ENCODE measurements around the gene ANKRD6.

ANKRD6 gene

DNA sequence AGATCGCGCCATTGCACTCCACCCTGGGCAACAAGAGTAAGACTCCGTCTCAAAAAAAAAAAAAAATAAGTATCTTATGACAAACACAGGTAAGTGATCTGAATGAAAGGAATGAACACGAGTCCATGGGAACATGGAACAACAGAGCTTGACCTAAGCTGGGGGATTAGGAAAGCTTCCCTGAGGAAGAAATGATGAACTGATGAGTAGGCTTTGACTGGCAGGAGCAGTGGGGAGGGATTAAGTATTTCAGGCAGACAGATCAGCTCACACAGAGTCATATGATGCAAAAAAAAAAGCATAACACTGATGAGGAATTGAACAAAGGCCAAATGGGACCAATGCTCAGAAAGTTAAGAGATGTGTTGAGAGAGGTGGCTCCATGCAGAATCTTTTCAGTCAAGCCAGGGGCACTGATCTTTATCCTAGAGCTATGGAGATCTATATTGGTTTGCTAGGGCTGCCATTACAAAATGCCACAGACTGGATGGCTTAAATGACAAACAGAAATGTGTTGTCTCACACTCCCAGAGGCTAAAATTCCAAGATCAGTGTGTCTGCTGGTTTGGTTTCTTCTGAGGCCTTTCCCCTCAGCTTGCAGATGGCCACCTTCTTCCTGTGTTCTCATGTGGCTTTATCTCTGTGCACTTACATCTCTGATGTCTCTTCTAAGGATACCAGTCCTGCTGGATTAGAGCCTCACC is 85.6 kb downstream of the ANKRD6 start:
- no peak for DNase-seq

DNA sequence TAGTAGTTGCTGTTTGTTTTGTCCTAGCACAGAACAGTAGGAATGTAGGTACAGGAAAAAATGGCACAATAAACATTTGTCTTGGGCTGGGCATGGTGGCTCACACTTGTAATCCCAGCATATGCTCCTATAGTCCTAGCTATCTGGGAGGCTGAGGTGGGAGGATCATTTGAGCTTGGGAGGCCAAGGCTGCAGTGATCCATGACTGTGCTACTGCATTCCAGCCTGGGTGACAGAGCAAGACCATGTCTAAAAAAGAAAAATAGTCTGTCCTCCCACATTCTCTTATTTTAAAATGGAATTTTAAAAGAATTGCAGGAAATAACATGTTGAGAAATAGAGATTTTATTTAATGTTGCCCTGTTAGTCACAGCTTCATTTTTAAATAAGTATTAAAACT is 87.8 kb downstream of the ANKRD6 start:
- no peak for DNase-seq

DNA sequence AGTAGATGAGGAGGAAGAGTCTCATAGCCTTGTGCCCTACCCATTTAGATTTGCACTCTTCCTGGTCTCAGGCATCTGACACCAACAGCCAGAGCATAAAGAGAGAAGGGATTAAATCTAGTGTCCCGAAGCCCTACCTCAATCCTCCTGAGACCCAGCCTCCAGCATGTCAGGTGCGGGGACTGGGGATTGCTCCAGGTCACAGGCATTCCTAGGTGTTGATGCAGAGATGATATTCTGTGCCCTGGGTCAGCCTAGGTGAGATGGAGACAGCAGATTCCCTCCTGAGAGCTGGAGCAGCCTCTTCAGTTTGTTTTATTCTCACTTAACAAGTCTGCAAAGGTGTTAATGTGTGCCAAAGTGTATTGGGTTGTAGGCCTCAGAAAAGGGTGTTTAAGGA is 89.8 kb downstream of the ANKRD6 start:
- DNase-seq = no peak

DNA sequence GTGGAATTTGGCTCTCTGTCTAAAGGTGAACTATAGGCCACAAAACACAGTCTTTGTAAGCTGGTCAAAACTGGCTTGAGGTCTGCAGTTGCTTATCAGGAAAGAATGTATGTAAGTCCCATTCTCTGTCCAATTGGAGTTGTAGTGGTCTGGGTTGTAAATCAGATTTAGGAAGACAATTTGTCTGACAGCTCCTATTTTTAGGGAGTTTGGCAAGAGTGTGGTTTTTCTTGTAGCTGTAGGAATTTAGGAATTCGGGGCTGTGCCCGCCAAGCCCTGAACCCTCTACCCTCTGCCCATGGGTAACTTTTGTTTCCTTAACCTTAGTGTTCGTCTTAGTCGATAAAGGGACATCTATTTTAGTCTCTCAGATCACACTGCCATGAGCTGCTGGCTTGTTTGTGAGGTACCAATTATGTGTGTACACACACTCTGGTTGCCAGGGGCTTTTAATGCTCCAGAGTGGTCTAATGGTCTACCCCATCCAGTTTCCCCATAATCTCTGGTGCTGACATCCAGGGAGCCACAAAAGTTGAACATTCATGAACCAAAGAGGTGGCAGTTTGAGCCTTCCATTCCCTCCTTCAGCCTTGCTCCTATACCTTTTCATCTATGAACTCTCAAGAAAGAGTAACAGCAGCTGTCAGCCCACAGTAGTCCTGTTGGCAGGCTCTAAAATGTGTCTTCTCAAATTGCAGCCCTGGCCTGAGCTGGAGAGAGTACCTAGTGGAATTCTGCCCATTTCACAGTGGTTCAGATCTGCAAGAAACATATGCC is 93.0 kb downstream of the ANKRD6 start:
- no peak for DNase-seq

DNA sequence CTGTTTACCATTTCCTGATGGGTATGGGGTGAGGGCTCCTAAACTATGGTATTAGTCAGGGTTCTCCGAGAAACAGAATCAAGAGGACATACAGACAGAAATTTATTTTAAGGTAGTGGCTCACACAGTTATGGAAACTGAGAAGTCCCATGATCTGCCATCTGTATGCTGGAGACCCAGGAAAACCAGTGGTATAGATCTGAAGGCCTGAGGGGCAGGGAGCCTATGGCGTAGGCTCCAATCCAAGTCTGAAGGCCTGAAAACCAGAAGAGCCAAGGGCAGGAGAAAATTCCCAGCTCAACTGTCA is 93.6 kb downstream of the ANKRD6 start:
- DNase-seq = no peak

DNA sequence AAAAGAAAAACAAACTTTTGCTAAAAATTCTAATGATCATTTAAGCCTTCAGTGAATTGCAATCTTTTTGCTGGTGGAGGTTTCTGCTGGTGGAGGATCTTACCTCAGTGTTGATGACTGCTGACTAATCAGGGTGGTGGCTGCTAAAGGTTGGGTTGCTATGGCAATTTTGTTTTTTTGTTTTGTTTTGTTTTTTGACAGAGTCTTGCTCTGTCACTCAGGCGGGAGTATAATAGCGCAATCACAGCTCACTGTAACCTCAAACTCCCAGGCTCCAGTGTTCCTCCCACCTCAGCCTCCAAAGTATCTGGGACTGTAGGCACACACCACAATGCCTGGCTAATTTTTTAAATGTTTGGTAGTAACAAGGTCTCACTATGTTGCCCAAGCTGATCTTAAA is 94.7 kb downstream of the ANKRD6 start:
- no peak for DNase-seq

DNA sequence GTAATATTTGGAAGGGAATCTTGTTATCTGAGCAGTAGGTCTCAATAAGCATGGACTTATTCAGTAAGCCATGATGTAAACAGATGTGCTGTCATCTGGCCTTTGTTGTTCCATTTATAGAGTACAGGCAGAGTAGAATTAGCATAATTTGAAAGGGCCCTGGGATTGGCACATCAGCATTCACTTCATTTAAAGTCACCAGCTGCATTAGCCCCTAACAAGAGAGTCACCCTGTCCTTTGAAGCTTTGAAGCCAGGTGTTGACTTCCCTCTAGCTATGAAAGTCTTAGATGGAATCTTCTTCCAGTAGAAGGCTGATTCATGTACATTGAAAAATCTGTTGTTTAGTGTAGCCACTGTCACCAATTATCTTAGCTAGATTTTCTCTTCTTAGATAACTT is 95.9 kb downstream of the ANKRD6 start:
- DNase-seq = no peak

DNA sequence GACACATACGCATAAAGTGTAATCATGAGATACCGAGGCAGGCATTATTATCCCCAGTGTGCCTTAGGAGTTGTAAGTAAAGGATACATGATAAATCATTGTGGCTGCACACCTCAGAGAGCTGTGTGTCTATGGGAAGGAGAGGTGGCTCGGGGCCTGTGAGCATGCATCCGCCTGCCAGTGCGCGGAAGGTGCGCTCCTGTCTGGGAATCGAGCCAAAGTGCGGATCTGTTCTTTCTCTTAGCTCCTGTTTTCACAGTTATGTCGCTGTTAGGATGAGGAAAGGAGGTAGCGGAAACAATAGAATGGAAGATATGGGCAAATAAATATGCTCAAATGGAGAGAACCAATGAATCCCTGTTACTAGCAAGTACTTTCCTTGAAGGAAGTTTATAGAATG is 98.0 kb downstream of the ANKRD6 start:
- no peak for DNase-seq

DNA sequence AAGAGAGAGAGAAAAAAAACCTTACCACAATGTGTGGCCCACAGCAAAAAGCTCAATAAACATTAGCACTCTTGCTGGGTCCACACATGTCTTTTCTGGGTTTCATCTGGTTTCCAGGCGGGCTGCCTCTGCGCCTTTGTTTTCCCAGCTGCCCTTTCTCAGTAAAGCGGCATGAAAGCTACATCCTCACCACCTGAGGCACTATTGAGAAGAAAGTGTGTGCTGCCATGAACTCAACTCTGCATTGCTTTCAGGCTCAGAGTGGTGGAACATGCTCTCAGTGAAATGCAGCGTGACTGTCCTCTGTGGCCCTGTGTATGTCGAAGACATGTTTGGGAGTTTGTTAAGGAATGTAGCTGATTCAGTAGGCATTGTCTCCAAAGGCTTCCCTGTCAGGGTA is 103.3 kb downstream of the ANKRD6 start:
- DNase-seq = no peak

DNA sequence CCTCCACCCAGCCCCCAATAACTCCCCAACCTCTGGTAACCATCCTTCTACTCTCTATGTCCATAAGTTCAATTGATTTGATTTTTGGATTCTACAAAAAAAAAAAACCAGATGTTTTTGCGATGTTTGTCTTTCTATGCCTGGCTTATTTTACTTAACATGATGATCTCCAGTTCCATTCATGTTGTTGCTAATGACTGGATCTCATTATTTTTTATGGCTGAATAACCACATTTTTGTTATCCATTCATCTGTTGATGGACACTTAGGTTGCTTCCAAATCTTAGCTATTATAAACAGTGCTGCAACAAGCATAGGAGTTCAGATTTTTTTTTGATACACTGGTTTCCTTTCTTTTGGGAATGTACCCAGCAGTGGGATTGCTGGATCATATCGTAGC is 106.8 kb downstream of the ANKRD6 start:
- no peak for DNase-seq

DNA sequence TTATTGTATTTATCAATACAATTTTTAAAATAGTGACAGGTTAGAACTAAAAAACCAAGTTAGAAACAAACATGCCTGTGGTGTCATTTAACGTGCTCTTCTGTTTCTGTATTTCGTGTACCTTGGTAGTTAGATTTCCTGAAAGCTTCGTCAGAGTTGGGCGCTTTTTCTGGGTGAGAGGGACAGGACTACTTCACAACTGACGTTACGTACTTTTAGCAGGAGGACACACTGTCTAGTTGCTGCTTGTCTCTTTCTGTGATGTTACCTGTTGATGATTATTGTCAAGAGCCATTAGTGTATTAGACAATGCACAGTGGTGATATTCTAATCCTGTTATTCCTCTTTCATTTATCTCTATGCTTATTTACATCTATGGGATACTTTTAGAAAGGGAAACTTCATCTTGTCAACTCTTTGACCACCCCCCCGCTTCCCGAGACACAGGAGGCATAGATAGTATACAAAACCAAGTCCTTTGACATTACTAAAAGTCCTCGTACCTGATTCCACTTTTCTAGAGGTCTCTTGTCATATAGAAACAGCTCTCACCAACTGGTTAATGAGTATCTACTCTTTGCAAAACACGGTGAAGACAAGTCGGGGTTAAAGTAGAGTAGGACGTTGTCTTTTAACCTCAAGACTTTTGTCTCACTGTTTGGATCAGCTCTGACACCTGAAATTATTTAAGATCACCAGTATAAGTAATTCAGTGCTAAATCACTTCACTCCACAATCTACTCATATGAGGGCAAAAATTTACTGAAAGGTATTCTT is 109.3 kb downstream of the ANKRD6 start:
- no peak for DNase-seq

DNA sequence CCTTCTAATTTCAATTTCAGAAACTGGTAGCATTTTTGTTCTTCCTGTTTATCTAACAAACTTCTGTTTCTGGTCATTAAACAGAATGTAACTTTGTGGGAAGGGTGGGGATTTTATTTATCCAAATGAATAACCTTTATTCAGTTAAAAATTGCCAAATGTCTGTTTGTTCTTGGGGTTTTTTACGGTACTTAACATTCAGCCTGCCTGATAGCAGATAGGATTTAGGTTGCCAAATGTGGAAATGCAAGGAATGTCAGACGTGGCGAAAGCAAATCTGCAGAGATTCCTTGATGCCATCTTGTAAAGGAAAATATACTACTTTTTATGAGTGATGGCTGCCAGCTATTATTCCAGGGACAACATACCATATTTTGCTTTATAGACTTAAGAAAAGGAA is 109.9 kb downstream of the ANKRD6 start:
- DNase-seq = no peak

DNA sequence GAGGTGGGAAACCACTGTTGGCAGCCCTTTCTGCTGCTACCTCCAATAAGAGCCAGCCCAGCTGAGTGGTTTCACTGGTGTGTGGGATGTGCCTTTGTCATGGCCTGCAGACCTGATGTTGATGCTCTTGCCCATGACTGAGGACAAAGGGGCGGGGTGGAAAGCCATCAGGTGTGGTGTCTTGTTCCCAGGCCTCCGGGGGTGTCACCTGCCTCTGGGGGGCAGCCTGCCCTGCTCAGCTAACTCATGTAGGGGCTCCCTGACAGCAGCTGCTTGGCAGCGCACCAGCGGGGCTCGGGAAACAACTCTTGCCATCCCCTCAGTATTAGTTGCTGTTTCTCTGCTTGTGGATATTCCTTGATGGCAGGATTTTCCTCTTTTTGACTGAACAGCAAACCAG is 114.3 kb downstream of the ANKRD6 start:
- no peak for DNase-seq

DNA sequence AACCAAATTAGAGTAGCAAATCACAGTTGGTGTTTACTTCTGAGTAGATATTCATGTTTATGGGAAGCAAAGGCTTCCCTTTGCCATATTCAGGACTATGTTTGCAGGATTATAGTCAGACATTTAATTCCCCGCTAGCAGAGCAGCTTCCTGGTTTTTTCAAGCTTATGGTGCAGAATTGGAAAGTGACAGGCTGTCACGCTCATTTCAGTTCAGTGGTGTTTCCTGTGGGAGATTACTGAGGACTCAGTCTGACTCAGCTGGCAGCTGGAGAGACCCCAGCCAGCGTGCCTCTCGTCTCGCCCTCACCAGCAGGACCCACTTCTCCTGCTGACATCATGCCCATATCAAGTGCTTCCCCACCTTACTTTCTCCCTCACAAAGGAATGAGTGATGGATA is 120.5 kb downstream of the ANKRD6 start:
- no peak for DNase-seq

DNA sequence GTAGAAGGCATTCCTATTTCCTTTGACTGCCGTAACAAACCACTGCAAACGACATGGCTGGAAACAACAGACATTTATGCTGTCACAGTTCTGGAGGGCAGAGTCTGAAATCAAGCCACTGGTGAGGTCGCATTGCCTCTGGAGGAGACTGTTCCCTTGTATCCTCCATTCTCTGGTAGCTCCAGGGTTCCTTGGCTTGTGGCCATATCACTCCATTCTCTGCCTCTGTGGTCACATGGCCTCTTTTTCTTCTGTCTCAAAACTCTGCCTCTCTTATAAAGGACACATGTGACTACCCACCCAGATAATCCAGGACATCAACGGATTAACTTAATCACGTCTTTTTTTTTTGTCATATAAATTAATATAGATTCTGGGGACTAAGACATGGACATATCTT is 121.2 kb downstream of the ANKRD6 start:
- no peak for DNase-seq

DNA sequence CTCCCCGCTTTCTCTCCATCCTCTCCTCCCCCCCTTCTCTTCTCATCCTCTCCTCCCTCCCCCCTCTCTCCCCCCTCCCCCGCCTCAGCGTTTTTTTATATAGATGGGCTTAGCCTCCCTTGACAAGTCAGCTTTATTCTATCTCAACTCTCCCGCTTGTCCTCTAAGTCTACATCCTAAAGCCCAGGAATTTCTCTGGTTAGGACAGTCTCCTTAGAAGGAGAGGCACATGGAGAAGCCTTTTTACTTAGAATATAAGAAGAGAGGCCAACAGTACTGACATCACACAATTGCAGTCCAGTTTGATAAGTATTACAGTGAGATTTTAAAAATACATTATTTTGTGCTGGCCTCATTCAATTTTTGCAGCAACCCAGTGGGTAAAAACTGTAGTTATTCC is 122.1 kb downstream of the ANKRD6 start:
- no peak for DNase-seq

DNA sequence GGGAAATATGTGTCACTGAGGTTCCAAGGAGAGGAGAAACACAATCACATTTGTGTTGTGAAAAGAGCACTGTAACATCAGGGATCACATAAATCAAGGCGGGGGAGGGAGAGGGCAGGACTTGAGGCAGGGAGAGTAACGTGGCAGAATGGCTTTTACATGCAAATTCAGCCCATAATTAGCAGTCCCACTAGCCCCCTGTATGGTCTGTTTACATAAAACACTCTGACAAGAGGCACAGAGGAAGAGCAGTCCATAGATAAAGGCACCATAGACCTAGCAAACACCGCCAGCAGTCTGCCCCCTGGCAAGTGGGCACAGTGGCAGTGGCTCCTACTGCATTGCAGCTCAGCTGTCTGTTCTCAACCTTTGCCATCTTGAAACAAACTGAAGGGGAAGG is 122.9 kb downstream of the ANKRD6 start:
- DNase-seq = no peak

DNA sequence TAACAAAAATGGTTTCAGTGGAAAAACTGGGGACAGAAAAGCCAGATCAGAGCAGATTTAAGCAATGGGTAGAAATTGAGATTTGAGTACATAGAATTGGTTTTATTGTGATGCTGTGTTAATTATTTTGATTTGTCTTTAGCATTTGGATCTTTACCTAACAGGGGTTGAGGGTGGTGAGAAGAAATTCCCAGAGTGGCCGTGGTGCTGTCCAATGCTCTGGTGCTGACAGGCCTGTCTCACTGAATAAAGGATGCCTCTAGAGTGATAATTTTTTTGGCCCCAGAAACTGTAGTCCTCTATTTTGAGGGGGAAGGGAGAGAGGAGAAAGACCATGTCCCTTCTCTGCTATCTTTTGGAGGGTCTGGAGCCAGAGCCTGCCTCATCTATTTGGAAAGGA is 126.5 kb downstream of the ANKRD6 start:
- no peak for DNase-seq

DNA sequence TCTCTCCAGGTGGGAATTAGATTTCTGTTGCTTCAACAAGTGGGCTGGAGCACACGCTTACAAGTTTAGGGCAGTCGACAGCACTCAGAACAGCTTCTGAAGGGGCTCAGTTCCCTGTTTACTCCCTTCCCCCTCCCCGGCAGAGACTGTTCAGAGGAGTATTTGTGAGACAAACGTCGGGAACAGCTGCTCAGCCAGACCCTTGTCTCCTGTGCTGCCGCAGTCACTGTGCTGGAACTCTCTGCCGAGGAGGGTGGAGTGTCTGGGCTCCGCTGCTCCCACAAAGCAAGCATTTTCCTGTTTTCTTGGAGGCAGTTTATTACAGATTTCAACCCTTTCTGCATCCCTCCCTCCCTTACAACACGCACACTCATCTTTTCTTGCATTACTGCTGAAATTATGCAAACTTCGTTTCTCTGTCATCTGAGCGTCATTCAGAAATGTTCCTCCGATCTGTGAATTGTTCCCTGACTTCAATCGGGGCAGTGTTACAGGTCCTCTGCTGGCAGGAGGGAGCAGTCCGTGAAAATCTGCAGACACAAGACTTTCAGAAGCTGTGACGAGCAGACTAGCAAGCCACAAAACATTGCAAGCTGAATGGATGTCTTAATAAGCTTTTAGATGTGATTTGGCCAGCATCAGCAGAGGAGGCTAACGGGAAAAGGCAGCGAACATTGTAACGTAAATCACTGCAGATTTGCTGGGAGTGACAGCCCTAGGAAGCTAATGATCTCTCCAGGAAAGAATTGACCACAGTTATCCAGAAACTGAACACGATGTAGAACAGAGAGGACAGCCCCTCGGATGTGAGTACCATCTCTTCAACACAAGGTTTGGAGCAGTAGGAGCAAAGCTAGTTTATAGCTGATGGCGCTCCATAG is 129.4 kb downstream of the ANKRD6 start:
- peak; percentile 71 for DNase-seq

DNA sequence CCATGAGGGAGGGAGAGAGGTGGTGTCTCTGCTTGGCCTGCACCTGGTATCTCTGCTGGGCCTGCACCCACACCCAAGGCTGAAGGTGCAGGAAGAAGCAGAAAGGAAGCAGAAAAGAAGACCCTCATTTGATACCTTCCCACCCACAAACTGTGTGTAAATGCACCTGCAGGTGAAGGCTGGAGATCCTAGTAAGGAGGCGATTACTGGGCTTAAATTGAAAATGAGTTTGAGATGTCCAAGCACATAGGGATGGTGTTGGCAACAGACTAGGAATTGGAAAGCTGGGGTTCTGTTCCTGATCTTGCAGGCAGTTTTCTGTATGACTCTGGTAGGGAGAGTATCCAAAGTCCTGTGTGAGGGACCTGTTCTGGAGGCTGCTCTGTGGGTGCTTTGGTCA is 130.9 kb downstream of the ANKRD6 start:
- DNase-seq = no peak

DNA sequence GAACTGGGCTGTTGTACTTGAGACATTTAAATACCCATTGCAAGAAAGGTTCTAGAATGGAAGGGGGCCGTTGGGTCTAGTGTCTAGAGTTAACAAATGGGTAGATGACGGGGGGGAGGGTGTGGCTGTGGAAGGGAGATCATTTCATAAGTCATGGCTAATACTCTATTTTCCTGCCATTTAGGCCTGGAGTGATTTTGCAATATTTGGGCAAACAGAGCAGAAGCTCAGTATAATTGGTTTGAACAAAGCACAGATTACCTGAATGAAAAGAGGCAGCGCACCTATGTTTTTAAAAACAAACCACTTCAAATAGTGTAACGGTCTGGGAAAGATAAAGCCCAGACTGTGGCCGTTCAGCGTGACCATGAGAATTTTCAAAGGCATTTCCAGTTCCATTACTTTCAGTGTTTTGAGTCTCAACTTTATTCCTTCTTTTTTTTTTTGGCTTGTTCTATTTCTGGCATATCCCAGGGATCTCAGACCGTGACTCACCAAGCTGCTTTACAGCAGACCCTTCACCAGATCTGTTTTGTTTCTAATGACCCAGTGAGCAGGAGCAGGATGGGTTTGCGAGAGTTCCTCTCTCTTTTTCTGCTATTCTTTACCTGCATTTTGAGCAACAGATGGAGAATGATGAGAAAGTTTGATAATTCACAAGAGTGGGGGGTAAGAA is 131.9 kb downstream of the ANKRD6 start:
- DNase-seq = no peak

DNA sequence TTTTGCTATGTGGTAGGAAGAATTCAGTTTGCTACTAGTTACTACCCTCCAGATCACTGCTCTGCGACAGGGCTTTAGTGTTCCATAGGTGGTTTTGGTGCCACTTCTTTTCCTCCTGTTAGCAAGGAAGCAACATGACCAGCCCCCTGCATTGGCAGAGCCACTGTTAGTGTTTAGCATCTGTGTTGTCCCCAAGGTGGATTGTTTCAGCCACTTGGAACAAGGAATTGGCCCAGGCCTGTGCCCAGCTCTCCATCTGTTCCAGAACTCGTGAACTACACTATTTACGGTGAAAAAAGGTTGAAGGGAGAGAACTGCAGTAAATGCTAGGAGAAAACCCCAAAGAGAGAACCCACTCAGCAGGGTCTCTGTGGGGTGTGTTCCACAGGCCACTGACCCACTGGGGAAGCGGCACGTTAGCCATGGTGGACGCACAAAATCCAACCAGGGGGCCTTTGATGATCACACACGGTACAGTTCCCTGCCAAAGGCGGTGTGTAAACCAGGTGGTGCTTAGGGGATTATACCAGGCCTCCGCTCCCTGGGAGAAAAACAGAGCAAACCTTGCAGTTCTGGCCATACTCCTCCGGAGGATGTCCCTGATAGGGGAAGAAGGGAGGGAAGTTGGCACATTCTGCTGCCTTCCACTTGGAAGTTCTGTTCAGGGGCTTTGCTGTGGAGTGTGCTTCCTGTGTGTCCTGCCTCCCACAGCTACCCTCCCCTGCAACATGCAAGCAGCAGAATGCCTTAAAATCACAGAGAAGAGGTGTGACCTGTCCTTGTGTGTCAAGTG is 133.3 kb downstream of the ANKRD6 start:
- DNase-seq = no peak

All from midbrain (tissue), 1 donor.